ENCODE data around the gene NDUFA7. TPM values are rescaled to one million over a fixed set of nuclear protein-coding genes. Genes with fewer than 3 reads are reported as not detected.

The NDUFA7 gene
- total RNA-seq, 1 donor from 2014 or later: 134 TPM

DNA sequence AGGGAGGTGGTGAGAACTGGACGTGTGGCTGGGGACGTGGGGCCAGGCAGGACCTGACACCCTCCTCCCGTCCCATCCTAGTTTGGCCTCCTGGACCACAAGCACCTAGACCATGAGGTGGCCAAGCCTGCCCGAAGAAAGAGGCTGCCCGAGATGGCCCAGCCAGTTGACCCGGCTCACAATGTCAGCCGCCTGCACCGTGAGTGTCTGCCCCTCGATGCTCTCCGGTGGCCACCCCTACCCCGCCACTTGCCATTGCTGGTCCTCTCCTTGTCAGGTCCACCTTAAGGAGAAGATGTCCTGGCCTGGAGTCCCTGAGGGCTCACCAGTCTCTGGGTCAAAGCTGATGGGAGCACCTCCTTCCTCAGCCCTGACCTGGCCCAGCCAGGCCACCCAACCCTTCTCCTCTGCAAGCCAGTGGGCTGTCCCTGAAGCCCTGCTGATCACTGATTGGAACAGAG is 45.0 kb upstream of the NDUFA7 start:
- intact Hi-C loops (cut with micrococcal nuclease): no loop called here
- H3K27me3 ChIP-seq (ENCODE audit: low read depth): no peaks in the 10 kb centered on the region
- no peak for DNase-seq
- peak overlapping the region; percentile 80 for H3K4me3 ChIP-seq
- no peaks in the 10 kb centered on the region for H3K9me3 ChIP-seq (replicated peaks)
- peak overlapping the region; percentile 88 for H3K27ac ChIP-seq (replicated peaks)
- TF ChIP-seq, protein P1, sequence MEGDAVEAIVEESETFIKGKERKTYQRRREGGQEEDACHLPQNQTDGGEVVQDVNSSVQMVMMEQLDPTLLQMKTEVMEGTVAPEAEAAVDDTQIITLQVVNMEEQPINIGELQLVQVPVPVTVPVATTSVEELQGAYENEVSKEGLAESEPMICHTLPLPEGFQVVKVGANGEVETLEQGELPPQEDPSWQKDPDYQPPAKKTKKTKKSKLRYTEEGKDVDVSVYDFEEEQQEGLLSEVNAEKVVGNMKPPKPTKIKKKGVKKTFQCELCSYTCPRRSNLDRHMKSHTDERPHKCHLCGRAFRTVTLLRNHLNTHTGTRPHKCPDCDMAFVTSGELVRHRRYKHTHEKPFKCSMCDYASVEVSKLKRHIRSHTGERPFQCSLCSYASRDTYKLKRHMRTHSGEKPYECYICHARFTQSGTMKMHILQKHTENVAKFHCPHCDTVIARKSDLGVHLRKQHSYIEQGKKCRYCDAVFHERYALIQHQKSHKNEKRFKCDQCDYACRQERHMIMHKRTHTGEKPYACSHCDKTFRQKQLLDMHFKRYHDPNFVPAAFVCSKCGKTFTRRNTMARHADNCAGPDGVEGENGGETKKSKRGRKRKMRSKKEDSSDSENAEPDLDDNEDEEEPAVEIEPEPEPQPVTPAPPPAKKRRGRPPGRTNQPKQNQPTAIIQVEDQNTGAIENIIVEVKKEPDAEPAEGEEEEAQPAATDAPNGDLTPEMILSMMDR (IDR thresholded peaks at IDR 0.05; ENCODE audit: borderline replicate concordance): no peak
- peaks cover 96% of the 10 kb centered on the region for H3K4me1 ChIP-seq
- peaks cover 23% of the 10 kb centered on the region for H3K36me3 ChIP-seq

- peak within 1 kb of the TSS; percentile 80 for H3K4me3 ChIP-seq
- H3K27me3 ChIP-seq (ENCODE audit: low read depth): no peaks in the 10 kb centered on the region
- peak within 1 kb of the TSS; percentile 92 for H3K27ac ChIP-seq (replicated peaks)
- peak; percentile 77 for DNase-seq
- H3K4me1 ChIP-seq: peaks cover 81% of the 10 kb centered on the region
- TF ChIP-seq, protein P1 (IDR thresholded peaks at IDR 0.05; ENCODE audit: borderline replicate concordance): peak; percentile 48
- H3K9me3 ChIP-seq (replicated peaks): no peaks in the 10 kb centered on the region
- intact Hi-C loops (cut with micrococcal nuclease): no loop called here
- peaks cover 7% of the 10 kb centered on the region for H3K36me3 ChIP-seq
These were observed 42.9 kb upstream of the NDUFA7 start, which contains the start of gene ANGPTL4 for GRCh38 chr19:8363803-8364771. Gene ANGPTL4, plus strand, starts transcription at chr19:8364155. Its CDS starts 167 bp downstream, at chr19:8364322.

DNA sequence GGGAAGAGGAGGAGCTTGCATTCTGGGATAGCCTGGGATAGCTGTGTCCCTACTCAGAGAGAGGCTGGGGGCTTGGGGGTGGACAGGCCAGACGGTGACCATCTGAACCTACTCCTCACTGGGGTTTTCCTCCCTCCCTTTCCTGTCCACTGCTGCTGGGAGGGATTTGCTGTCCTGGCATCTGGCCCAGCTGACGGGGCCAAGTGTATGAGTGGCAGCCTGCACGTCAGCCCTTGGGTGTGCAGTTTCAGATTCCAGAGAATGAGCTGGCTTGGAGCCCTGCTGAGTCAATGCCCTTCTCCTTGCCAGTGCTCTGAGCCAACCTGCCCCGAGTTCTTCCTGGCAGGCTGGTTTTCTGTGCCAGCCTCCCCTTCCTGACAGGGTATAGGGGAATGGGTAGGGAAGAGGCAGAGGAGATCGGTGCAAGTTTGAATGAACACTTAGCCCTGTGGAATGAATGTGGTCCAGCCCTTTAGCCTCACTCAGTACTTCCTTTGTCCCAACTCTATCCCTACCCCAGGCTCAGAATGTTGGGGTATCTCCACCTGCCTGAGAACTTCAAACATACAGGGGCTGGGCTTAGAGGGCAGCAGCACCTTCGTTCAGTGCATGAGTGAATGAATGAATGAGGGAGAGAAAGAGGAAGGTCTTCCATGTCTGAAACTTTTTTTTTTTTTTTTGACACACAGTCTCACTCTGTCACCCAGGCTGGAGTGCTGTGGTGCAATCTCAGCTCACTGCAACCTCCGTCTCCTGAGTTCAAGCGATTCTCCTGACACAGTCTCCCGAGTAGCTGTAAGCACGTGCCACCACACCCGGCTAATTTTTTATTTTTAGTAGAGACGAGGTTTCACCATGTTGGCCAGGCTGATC is 41.0 kb upstream of the NDUFA7 start:
- peak; percentile 93 for DNase-seq
- TF ChIP-seq, protein P1 (IDR thresholded peaks at IDR 0.05; ENCODE audit: borderline replicate concordance): no peak
- Histone ChIP-seq H3K9me3 (replicated peaks) (no peaks in the 10 kb centered on the region), H3K4me3 (peak overlapping the region; percentile 80), H3K27me3 (ENCODE audit: low read depth) (no peaks in the 10 kb centered on the region), H3K4me1 (peaks cover 62% of the 10 kb centered on the region), H3K27ac (replicated peaks) (peak overlapping the region; percentile 92), H3K36me3 (no peaks in the 10 kb centered on the region)
- intact Hi-C loops (cut with micrococcal nuclease): no loop called here

DNA sequence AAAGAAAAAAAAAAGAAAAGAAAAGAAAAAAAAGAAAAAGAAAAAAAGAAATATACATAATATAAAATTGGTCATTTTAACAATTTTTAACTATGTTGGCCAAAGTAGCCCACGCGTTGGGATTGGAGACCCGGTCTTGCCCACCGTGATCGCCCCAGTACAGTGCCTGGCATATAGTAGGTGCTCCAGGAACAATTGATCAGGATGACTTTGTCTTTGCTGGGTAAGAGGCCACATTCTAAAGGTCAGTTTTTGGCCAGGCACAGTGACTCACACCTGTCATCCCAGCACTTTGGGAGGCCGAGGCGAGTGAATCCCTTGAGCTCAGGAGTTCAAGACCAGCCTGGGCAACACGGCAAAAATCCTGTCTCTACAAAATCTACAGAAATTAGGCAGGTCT is 39.0 kb upstream of the NDUFA7 start:
- Histone ChIP-seq H3K4me1 (peaks cover 46% of the 10 kb centered on the region), H3K9me3 (replicated peaks) (peaks cover 8% of the 10 kb centered on the region), H3K36me3 (no peaks in the 10 kb centered on the region), H3K27me3 (ENCODE audit: low read depth) (no peaks in the 10 kb centered on the region), H3K27ac (replicated peaks) (no peak overlapping the region), H3K4me3 (no peak overlapping the region)
- no peak for DNase-seq
- TF ChIP-seq, protein P1 (IDR thresholded peaks at IDR 0.05; ENCODE audit: borderline replicate concordance): no peak
- intact Hi-C loops (cut with micrococcal nuclease): no loop called here

DNA sequence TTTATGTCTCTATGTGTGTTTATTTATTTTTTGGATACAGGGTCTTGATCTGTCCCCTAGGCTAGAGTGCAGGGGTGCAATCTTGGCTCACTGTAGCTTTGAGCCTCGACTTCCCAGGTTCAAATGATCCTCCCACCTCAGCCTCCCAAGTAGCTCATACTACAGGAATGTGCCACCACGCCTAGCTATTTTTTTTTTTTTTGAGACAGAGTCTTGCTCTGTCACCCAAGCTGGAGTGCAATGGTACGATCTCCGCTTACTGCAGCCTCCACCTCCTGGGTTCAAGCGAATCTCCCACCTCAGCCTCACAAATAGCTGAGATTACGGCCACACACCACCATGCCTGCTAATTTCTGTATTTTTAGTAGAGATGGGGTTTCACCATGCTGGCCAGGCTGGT is 37.8 kb upstream of the NDUFA7 start:
- H3K27me3 ChIP-seq (ENCODE audit: low read depth): no peaks in the 10 kb centered on the region
- H3K27ac ChIP-seq (replicated peaks): no peak overlapping the region
- peaks cover 42% of the 10 kb centered on the region for H3K4me1 ChIP-seq
- DNase-seq: no peak
- H3K4me3 ChIP-seq: no peak overlapping the region
- TF ChIP-seq, protein P1 (IDR thresholded peaks at IDR 0.05; ENCODE audit: borderline replicate concordance): no peak
- H3K36me3 ChIP-seq: no peaks in the 10 kb centered on the region
- H3K9me3 ChIP-seq (replicated peaks): peaks cover 8% of the 10 kb centered on the region
- intact Hi-C loops (cut with micrococcal nuclease): loop anchor here (5.0 kb wide), 1 partner anchor 38 kb away; no protein-coding TSS in a partner anchor

All from left ventricle myocardium inferior (tissue), 1 donor.